Mesenchymal stem cell (in vitro differentiated cells and primary cell): ENCODE measurements around the gene TSPAN10.
A peak's percentile ranks its signal among the peaks of the same experiment; 100 is the strongest.

Experiments
- DNase-seq: peaks from one replicate; pipeline ENCODE4 v3.0.0-alpha.2; 2013
- H2AFZ ChIP-seq: one replicate; pipeline ENCODE4 v1.6.1; 2013; ENCODE audit warnings: low read depth, mild to moderate bottlenecking, control low read depth, inconsistent platforms, low read length, moderate library complexity
- H2AK5ac ChIP-seq: 2 replicates; pipeline ENCODE4 v1.6.1; 2013; ENCODE audit warnings: low read length, moderate library complexity, mild to moderate bottlenecking, inconsistent platforms; ENCODE audit not compliant: severe bottlenecking
- H2BK120ac ChIP-seq: one replicate; pipeline ENCODE4 v1.6.1; 2013; ENCODE audit warnings: low read depth, mild to moderate bottlenecking, inconsistent platforms, low read length, moderate library complexity
- H2BK12ac ChIP-seq, 2 experiments: one replicate each; pipeline ENCODE4 v1.6.1; 2013; ENCODE audit warnings: inconsistent platforms in 2 of 2, low read length in 2 of 2, mild to moderate bottlenecking in 2 of 2, moderate library complexity in 2 of 2, control low read depth in 1 of 2
- H2BK15ac ChIP-seq: one replicate; pipeline ENCODE4 v1.6.1; 2013; ENCODE audit warnings: mild to moderate bottlenecking, low read depth, inconsistent platforms; ENCODE audit not compliant: poor library complexity, severe bottlenecking
- H2BK5ac ChIP-seq: 2 replicates; pipeline ENCODE4 v1.6.1; 2013; ENCODE audit warnings: low read depth, mild to moderate bottlenecking, low read length, control low read depth, inconsistent platforms; ENCODE audit not compliant: poor library complexity, severe bottlenecking
- H3K14ac ChIP-seq, 2 experiments: one replicate each; pipeline ENCODE4 v1.6.1; 2013; ENCODE audit warnings: inconsistent platforms in 2 of 2, low read length in 2 of 2, control low read depth in 1 of 2, mild to moderate bottlenecking in 1 of 2, moderate library complexity in 1 of 2
- H3K18ac ChIP-seq, 2 experiments: one replicate each; pipeline ENCODE4 v1.6.1; 2013; ENCODE audit warnings: inconsistent platforms in 2 of 2, low read length in 2 of 2, control low read depth in 1 of 2, low read depth in 1 of 2, mild to moderate bottlenecking in 1 of 2
- H3K23ac ChIP-seq, 2 experiments: one replicate each; pipeline ENCODE4 v1.6.1; 2013; ENCODE audit warnings: inconsistent platforms in 2 of 2, low read length in 2 of 2, mild to moderate bottlenecking in 2 of 2, moderate library complexity in 2 of 2, control low read depth in 1 of 2
- H3K27ac ChIP-seq: 2 replicates; pipeline ENCODE4 v1.5.1; 2013; ENCODE audit warnings: mild to moderate bottlenecking, moderate library complexity, low read length, control low read depth, inconsistent platforms; ENCODE audit not compliant: poor library complexity, severe bottlenecking
- H3K27me3 ChIP-seq, 2 experiments: 2 replicates each; pipeline versions ENCODE4 v1.6.1 to v1.7.0; 2013; ENCODE audit warnings: low read length in 2 of 2, mild to moderate bottlenecking in 2 of 2, moderate library complexity in 2 of 2, control low read depth in 1 of 2, inconsistent platforms in 1 of 2; ENCODE audit not compliant: control insufficient read depth in 1 of 2, insufficient read depth in 1 of 2
- H3K36me3 ChIP-seq, 2 experiments: 2 replicates each; pipeline versions ENCODE4 v1.6.1 to v1.7.0; 2013; ENCODE audit warnings: low read length in 2 of 2, control low read depth in 1 of 2, inconsistent platforms in 1 of 2, low read depth in 1 of 2, mild to moderate bottlenecking in 1 of 2; ENCODE audit not compliant: insufficient read depth in 2 of 2, control insufficient read depth in 1 of 2
- H3K4ac ChIP-seq, 2 experiments: one replicate each; pipeline ENCODE4 v1.6.1; 2013; ENCODE audit warnings: inconsistent platforms in 2 of 2, low read length in 2 of 2, mild to moderate bottlenecking in 2 of 2, moderate library complexity in 2 of 2, control low read depth in 1 of 2, low read depth in 1 of 2
- H3K4me1 ChIP-seq: 2 replicates; pipeline ENCODE4 v1.6.1; 2013; ENCODE audit warnings: low read depth, low read length, control low read depth; ENCODE audit not compliant: control insufficient read depth, insufficient read depth
- H3K4me2 ChIP-seq: 2 replicates; pipeline ENCODE4 v1.6.1; 2013; ENCODE audit warnings: low read length, mild to moderate bottlenecking, inconsistent platforms; ENCODE audit not compliant: poor library complexity, severe bottlenecking
- H3K4me3 ChIP-seq, 2 experiments: 2 replicates each; pipeline versions ENCODE4 v1.5.1 to v1.7.0; 2013; ENCODE audit warnings: low read length in 2 of 2, mild to moderate bottlenecking in 2 of 2, control low read depth in 1 of 2, low read depth in 1 of 2; ENCODE audit not compliant: insufficient read depth in 1 of 2
- H3K79me1 ChIP-seq: replicated peaks from 2 replicates; pipeline ENCODE4 v1.6.1; 2013; ENCODE audit warnings: mild to moderate bottlenecking, control low read depth, low read length, inconsistent platforms; ENCODE audit not compliant: poor library complexity, severe bottlenecking
- H3K9ac ChIP-seq: 2 replicates; pipeline ENCODE4 v1.7.0; 2013; ENCODE audit warnings: mild to moderate bottlenecking, low read length, moderate library complexity
- H3K9me3 ChIP-seq: 2 replicates; pipeline ENCODE4 v1.7.0; 2013; ENCODE audit warnings: mild to moderate bottlenecking, low read length; ENCODE audit not compliant: control insufficient read depth
- H4K8ac ChIP-seq: one replicate; pipeline ENCODE4 v1.6.1; 2013; ENCODE audit warnings: inconsistent platforms, mild to moderate bottlenecking, low read length, moderate library complexity
- H4K91ac ChIP-seq: one replicate; pipeline ENCODE4 v1.6.1; 2013; ENCODE audit warnings: mild to moderate bottlenecking, low read length, inconsistent platforms
- WGBS: methylation state at CpG from one replicate; pipeline ENCODE4 v1.1.7; 2013; ENCODE audit warnings: mixed read lengths; 5-methylcytosine and 5-hydroxymethylcytosine counted together

Gene TSPAN10

GRCh38 chr17:81691608-81692007, 54.6 kb downstream of the TSPAN10 start:
- no peak overlapping the region for H2BK15ac ChIP-seq
- peaks cover 37% of the 10 kb centered on the region for H3K79me1 ChIP-seq
- H2AK5ac ChIP-seq = no peak overlapping the region
- no peak for DNase-seq
- H3K36me3 ChIP-seq = peaks cover 96 to 99% of the 10 kb centered on the region in 2 experiments
- H2BK120ac ChIP-seq = no peak overlapping the region
- H3K4ac ChIP-seq = peak overlapping the region in 1 of 2 experiments; percentile 5
- H2AFZ ChIP-seq = no peak overlapping the region
- peaks cover 7% of the 10 kb centered on the region for H3K4me1 ChIP-seq
- H2BK5ac ChIP-seq = no peak overlapping the region
- H3K23ac ChIP-seq = no peak overlapping the region
- no peak overlapping the region for H3K4me3 ChIP-seq
- no peak overlapping the region for H2BK12ac ChIP-seq
- no peak overlapping the region for H3K18ac ChIP-seq
- 98% methylated on average over 20 of the region's 20 CpGs for WGBS
- H4K91ac ChIP-seq = no peak overlapping the region
- H4K8ac ChIP-seq = no peak overlapping the region
- H3K4me2 ChIP-seq = no peak overlapping the region
- H3K14ac ChIP-seq = no peak overlapping the region
- no peaks in the 10 kb centered on the region for H3K27me3 ChIP-seq
- H3K27ac ChIP-seq = no peak overlapping the region
- H3K9ac ChIP-seq = no peak overlapping the region
- H3K9me3 ChIP-seq = no peaks in the 10 kb centered on the region

DNA sequence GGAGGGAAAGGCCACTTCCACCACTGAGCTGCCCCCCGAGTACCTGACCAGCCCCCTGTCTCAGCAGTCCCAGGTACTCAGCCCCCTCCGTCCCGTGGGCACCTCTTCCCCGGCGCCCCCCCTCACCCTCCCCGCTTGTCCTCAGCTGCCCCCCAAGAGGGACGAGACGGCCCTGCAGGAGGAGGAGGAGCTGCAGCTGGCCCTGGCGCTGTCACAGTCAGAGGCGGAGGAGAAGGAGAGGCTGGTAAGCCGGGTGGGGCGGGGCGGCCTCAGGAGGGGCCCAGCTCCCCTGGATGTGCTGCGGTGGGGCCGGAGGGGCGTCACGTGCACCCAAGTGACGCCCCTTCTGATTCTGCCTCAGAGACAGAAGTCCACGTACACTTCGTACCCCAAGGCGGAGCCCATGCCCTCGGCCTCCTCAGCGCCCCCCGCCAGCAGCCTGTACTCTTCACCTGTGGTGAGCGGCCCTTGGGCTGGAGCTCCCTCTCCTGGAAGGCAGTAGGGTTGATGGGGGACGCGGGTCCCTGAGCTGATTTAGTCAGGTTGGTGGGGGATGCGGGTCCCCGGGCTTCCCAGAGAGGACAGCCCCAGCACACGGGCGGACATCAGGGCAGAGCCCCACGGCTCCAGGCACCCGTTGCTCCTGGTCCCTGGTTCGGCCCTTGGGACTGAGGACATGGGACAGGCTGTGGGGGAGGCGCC, 56.7 kb downstream of the TSPAN10 start:
- no peak overlapping the region for H2AFZ ChIP-seq
- no peak for DNase-seq
- WGBS = 93% methylated on average over 29 of the region's 35 CpGs
- no peak overlapping the region for H2BK5ac ChIP-seq
- no peak overlapping the region for H3K4ac ChIP-seq
- H4K8ac ChIP-seq = no peak overlapping the region
- no peak overlapping the region for H3K14ac ChIP-seq
- H2BK12ac ChIP-seq = no peak overlapping the region
- no peak overlapping the region for H3K23ac ChIP-seq
- no peak overlapping the region for H2BK15ac ChIP-seq
- peaks cover 6% of the 10 kb centered on the region for H3K4me1 ChIP-seq
- no peaks in the 10 kb centered on the region for H3K9me3 ChIP-seq
- H3K4me2 ChIP-seq = no peak overlapping the region
- H2BK120ac ChIP-seq = no peak overlapping the region
- no peak overlapping the region for H2AK5ac ChIP-seq
- H3K27ac ChIP-seq = no peak overlapping the region
- peaks cover 34% of the 10 kb centered on the region for H3K79me1 ChIP-seq
- no peak overlapping the region for H3K4me3 ChIP-seq
- peaks cover 96 to 99% of the 10 kb centered on the region in 2 experiments for H3K36me3 ChIP-seq
- no peaks in the 10 kb centered on the region for H3K27me3 ChIP-seq
- H4K91ac ChIP-seq = no peak overlapping the region
- no peak overlapping the region for H3K9ac ChIP-seq
- H3K18ac ChIP-seq = no peak overlapping the region

GRCh38 chr17:81694810-81695209, 57.8 kb downstream of the TSPAN10 start:
- H3K27me3 ChIP-seq = no peaks in the 10 kb centered on the region
- H2AFZ ChIP-seq = no peak overlapping the region
- H3K4me2 ChIP-seq = no peak overlapping the region
- no peak overlapping the region for H2BK15ac ChIP-seq
- H2BK12ac ChIP-seq = no peak overlapping the region
- H2AK5ac ChIP-seq = no peak overlapping the region
- no peak overlapping the region for H4K8ac ChIP-seq
- H3K23ac ChIP-seq = no peak overlapping the region
- no peaks in the 10 kb centered on the region for H3K9me3 ChIP-seq
- H2BK120ac ChIP-seq = no peak overlapping the region
- no peak overlapping the region for H3K4ac ChIP-seq
- no peak overlapping the region for H3K14ac ChIP-seq
- H3K36me3 ChIP-seq = peaks cover 94% of the 10 kb centered on the region in 2 experiments
- no peak overlapping the region for H2BK5ac ChIP-seq
- H3K4me3 ChIP-seq = no peak overlapping the region
- no peak overlapping the region for H3K9ac ChIP-seq
- no peak overlapping the region for H3K18ac ChIP-seq
- peaks cover 5% of the 10 kb centered on the region for H3K4me1 ChIP-seq
- WGBS = 96% methylated on average over 19 of the region's 19 CpGs
- H3K79me1 ChIP-seq = peaks cover 31% of the 10 kb centered on the region
- no peak overlapping the region for H4K91ac ChIP-seq
- no peak for DNase-seq
- H3K27ac ChIP-seq = no peak overlapping the region

- no peak overlapping the region for H3K4ac ChIP-seq
- no peak overlapping the region for H3K4me2 ChIP-seq
- no peak overlapping the region for H2AK5ac ChIP-seq
- no peak overlapping the region for H2AFZ ChIP-seq
- peaks cover 91 to 92% of the 10 kb centered on the region in 2 experiments for H3K36me3 ChIP-seq
- DNase-seq = no peak
- no peak overlapping the region for H3K18ac ChIP-seq
- no peak overlapping the region for H3K27ac ChIP-seq
- no peak overlapping the region for H2BK5ac ChIP-seq
- H2BK12ac ChIP-seq = no peak overlapping the region
- H3K14ac ChIP-seq = no peak overlapping the region
- 93% methylated on average over 6 of the region's 6 CpGs for WGBS
- no peak overlapping the region for H3K4me3 ChIP-seq
- H4K91ac ChIP-seq = no peak overlapping the region
- H3K9me3 ChIP-seq = no peaks in the 10 kb centered on the region
- H3K27me3 ChIP-seq = no peaks in the 10 kb centered on the region
- H2BK120ac ChIP-seq = no peak overlapping the region
- no peak overlapping the region for H3K9ac ChIP-seq
- no peak overlapping the region for H3K23ac ChIP-seq
- H4K8ac ChIP-seq = no peak overlapping the region
- H3K4me1 ChIP-seq = peaks cover 5% of the 10 kb centered on the region
- H3K79me1 ChIP-seq = peaks cover 31% of the 10 kb centered on the region
- H2BK15ac ChIP-seq = no peak overlapping the region
Observed at GRCh38 chr17:81695211-81695610, 58.2 kb downstream of the TSPAN10 start.
